SH-SY5Y (cell line): Measurements from ENCODE around the gene FGGY.

Source experiments
- GATA2 ChIP-seq: IDR thresholded peaks from 2 replicates; pipeline ENCODE4 v1.6.1; 2011; ENCODE audit warnings: mild to moderate bottlenecking, low read depth, low read length
- GATA3 ChIP-seq: IDR thresholded peaks from 2 replicates; pipeline ENCODE4 v1.6.1; 2011; ENCODE audit warnings: low read depth, mild to moderate bottlenecking, low read length, moderate library complexity

Gene FGGY

DNA sequence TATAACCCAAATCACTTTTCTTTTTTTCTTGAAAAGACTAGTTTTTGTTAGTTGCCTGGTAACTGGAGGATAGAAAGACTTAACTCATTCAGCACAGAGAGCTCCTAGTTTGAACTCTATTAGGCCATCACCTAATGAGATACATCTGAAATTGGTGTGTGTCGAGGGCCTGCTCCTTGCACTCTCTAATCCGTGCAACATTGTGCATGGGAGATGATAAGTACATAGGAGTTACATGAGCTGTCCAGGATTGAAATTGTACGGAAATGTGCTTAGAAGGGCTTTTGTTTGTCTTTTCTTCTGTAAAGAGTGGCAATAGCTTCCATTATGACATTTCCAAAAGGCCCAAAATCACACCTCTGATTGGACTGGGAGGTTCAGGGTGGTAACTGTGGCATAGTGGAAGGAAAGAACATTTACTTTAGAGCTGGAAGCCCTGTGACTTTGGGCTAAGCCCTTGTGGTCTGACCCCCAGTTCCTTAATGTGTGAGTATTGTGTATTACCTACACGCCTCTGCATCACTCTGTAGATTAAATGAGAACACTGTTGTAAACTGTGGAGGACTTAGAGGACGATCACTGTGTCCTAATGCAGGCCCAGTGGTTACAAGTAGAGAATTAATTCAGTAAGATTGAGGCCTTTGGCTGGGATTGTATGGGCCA is 71.2 kb downstream of the FGGY start:
- no peak for TF ChIP-seq GATA3
- TF ChIP-seq GATA2, result no peak

DNA sequence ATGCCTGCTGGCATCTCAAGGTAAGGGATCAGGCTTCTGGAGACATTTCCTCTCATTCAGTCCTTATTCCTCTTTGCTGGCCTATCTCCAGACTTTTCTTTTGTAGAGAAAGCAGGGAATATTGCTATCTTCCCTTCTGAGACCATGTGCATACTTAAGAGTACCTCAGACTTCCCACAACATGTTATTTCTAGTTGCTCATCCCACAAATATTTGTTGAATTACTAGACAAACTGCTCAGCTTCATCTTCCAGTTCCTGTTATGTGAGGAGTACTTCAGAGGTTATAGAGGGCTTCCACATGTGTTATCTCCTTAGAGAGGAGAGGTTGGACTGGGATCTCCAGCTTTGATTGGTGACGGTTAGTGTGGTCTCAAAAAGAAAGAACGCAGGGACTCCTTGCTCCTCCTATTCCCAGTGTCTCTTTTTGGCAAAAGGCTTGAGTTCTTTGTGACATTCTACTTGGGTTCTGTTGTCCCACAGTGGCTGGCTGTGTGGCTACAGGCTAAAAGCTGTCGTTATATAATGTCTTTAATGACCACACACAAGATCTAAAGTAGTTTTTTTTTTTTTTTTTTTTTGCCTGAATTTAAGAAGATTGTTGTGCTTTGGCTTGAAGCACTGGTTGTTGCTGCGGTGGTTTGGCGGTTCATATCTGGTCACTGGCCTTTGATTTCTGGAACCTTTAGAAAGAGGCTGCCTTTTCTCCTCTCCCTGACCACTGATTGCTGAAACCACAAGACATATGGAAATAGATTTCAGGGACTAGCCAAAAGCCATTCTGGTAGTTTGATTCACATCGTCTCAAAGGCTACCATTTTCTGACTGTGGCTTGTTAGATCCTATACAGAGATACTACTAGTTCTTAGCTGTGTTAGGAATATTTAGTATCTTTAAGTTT is 78.7 kb downstream of the FGGY start:
- TF ChIP-seq GATA3 (no peak), GATA2 (no peak)

DNA sequence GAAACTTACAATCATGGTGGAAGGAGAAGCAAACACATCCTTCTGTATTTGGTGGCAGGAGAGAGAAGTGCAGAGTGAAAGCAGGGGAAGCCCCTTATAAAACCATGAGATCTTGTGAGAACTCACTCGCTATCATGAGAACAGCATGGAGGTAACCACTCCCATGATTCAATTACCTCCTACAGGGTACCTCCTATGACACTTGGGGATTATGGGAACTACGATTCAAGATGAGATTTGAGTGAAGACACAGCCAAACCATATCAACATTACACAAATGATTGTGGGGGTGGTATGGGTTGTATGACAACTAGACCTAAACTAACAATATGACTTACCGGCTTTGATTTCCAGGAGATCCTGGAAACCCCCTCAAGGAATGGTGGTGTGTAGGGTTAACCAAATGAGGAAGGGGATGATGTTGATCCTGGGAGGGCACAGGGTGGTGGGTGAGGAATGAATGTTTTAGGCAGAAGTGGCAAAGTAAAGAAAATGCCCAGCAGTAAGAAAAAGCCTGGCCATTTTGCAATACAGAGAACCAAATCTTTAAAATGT is 80.5 kb downstream of the FGGY start:
- TF ChIP-seq GATA2 (no peak), GATA3 (no peak)

DNA sequence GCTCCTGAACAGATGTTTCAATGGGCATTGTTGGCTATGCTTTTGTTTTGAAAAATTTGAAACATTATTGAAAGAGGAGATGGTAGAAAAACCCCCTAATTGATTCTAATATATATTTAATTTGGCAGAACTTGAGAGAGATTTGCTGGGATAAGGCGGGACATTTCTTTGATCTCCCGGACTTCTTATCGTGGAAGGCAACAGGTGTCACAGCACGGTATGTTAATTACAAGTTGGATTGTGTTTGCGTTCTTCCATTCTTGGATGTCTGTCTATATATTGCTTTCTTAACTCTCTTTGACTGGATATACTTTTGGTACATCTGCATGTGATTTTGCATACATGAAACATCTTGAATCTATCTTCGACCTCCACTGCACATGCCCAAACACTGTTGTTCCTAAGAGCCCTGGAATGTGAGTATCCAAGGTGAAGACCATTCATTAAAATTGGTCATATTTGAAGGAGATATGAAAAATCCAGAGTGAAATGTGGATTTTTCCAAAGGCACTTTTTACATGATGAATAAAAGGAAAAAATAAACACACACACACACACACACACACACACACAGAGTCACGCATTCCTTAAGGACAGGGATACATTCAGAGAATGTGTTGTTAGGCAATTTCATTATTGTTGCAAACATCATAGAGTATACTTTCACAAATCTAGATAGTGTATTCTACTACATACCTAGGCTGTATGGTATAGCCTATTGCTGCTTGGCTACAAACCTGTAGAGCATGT is 81.9 kb downstream of the FGGY start:
- TF ChIP-seq GATA3 (no peak), GATA2 (no peak)

DNA sequence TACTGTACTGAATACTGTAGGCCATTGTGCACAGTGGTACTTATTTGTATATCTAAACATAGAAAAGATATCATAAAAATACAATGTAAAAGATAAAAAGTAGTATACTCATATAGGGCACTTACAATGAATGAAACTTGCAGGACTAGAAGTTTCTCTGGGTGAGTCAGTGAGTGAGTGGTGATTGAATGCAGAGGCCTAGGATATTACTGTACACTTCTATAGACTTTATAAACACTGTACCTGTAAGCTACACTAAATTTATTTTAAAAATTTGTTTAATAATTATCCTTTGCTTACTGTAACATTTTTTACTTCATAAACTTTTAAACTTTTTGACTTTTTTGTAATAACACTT is 82.5 kb downstream of the FGGY start:
- no peak for TF ChIP-seq GATA2

DNA sequence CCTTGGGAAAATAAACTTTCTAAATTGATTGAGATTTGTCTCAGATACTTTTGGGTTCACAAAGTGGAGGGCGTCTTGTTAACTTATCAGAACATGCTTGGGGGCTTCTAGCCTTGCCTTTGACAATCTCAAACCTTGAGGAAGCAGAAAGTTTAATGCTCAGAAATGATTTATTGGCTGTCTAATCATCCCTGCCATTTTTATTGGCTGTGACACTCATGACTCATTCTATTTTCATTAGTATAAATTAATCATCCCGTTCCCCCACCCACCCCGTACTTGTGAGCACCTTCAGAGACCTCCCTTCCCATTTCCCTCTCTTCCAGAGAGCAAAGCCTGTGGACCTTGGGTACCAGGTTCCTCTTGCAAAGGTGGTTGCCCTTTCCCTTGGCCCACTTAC is 87.1 kb downstream of the FGGY start:
- no peak for TF ChIP-seq GATA2
- no peak for TF ChIP-seq GATA3

DNA sequence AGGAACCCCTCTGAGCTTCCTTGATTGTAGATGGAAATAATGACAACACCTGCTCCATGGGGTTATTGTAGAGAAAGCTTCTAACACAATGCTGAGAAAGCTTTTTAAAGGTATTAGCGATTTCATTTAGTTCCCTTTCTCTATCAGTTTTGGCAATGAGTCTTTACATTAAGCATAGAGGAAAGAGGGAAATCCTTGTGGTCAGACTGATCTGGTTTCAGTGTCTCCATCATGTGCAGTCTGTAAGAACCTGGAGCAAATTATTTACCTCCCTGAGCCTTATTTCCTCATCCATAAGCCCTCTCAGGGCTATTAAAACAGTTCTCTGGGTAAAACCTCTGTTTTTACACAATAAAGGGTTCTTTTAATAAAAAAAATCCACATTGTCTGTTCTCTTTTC is 87.5 kb downstream of the FGGY start:
- no peak for TF ChIP-seq GATA3
- TF ChIP-seq GATA2, result no peak

DNA sequence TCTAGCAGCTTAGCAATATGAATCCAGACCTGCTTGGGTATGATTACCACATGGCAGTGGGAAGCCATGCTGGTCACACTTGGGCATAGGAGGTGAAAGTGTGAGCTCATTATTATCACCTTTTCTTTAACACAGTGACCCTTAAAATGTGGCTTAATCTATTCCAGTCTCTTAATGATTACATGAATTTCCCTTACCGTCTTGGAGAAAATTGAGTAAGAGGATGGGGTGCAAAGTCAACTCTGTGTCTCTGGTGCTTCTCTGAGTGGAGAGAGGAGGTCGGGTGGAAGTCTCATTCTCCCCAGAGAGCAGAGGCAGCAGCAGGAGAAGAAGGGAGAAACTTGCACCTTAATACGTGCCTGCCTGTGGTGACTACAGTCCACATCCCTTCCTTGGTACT is 91.3 kb downstream of the FGGY start:
- no peak for TF ChIP-seq GATA3

DNA sequence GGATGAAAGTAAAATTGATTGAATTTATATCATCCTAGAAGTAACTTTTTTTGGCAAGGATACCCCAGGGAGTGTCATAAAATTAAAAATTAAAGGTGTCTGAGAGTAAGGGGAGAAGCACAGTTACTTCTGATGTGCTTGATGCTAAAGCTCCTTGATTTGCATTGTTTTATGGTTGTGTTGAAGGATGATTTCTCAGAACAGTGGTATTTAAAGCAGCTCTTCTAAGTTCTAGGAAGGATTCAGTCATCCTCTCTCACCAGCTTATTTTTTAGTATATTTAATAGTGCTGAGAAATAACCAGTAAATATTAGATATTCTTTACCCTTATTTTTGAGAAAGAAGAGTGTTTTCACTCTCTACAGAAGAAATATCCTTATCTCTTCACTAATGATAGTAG is 93.0 kb downstream of the FGGY start:
- TF ChIP-seq GATA3 (no peak), GATA2 (no peak)

DNA sequence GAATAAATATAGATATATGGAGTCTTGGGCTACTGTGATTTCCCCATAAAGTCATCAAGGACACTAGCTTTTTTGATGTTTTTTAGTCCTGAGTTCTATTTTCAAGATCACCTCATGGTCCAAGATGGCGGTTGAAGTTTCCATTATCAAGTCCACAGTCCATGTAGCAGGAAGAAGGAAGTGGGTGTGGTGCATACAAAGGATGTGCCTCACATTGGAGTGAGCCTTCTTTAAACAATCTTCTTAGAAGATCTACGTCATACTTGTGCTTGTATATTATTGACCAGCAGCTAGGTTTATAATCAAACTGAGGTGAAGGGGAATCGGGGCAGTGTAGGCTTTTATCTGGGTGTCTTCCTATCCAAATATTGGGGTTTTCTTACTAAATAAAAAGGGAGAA is 93.4 kb downstream of the FGGY start:
- TF ChIP-seq GATA2 (no peak), GATA3 (no peak)

DNA sequence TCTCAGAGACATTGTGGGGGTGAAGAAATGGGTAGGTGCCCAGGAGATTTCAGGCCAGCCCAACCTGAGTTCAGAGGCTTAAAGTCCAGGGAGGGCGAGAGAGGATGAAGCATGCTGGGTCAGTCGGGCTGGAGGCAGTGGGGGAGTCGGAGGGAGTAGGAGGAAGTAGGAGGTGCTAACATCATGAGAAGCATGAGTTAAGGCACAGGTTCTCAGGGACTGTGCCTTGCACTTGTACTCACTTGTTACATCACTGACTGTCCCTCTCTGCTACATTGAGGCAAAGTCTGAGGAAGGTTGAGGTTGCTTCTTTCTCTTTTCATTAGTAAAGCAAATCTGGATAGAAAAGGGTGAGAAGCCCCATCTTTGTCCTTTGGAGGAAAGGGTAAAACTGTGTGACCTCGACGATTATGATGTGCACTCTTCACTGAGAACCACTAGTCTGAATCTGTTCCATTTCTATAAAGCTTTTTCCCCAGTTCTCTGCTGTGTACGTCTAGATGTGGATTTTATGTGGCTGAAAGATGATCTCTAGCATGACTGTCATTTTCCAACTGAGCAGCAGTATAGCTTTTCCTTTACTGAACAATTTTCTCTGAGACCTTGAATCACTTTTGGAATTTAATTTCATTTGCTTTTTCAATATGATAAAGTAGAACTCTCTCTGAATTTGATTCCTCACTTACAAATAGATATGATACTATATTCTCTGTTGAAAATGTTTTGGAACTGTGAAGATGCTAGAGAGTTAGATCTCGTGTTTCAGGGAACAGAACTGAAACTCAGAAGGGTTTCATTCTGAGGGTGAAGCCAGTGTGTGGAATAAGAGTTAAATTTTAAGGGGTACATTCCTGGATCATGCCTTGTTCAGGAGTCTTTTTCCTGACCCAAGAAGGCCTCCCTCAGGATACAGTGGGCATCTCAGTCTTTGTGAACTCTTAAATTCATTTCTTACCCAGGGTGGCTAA is 94.6 kb downstream of the FGGY start:
- no peak for TF ChIP-seq GATA3

DNA sequence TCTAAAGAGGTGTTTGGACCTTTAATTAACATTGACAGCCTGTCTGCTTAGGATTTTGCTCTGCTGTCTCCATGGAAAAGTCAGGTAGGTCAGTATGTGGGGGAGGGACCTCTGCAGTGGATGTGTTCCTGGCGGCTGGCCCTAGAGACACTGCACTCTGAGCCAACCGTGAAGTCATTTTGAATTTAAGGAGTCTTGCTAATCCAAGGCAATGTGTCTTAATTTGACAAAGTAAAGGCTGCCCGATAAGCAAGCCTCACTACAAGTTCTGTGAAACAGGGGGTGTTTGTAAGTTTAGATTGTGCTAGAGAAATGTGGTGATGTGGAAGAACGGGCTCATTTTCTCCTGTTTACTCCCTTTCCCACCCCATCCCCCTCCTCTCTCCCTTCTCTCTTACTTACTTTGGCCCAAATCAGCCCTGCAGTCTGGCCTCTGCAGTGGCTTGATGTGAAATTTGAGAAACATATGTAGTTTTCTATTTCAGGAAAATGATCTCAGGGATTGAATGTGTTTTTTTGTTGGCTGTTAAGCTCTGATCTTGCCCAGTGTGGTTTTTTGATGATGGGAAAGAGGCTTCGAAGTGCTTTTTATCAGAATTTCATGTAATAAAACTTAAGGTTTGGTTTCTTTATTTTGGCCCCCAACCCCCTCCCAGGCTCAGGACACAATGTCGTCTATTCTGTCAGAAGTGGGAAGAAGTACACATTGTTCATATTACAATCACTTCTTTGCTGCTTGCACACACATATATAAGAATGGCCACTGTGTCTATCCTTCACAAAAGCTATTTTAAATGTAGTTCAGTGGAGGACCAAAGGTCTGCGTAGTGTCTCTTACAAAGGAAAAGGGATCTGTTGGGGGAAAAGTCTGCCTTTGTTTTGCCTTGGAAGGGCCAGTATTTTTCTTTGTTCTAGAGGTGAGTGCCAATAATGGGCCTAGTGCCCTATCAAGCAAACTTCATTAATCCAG is 96.6 kb downstream of the FGGY start:
- no peak for TF ChIP-seq GATA3
- no peak for TF ChIP-seq GATA2
